HEK293T (cell line): ENCODE measurements around the gene DMTF1.

Source experiments
- ARNT ChIP-seq: fragments of 450-650 bp; IDR thresholded peaks from 2 replicates; pipeline ENCODE4 v1.6.1; 2017; ENCODE audit warnings: mild to moderate bottlenecking
- BHLHE40 ChIP-seq: fragments of 450-650 bp; IDR thresholded peaks from 2 replicates; pipeline ENCODE4 v1.6.1; 2016; ENCODE audit warnings: mild to moderate bottlenecking, moderate library complexity, borderline replicate concordance
- FOXA1 ChIP-seq: fragments of 450-650 bp; IDR thresholded peaks from 2 replicates; pipeline ENCODE4 v1.6.1; 2016; ENCODE audit warnings: mild to moderate bottlenecking
- FOXK2 ChIP-seq: fragments of 450-650 bp; IDR thresholded peaks from 2 replicates; pipeline ENCODE4 v1.6.1; 2016; ENCODE audit warnings: mild to moderate bottlenecking
- FOXM1 ChIP-seq: fragments of 450-650 bp; IDR thresholded peaks from 2 replicates; pipeline ENCODE4 v1.6.1; 2017; ENCODE audit warnings: mild to moderate bottlenecking, borderline replicate concordance
- HDGF ChIP-seq: fragments of 450-650 bp; IDR thresholded peaks from 2 replicates; pipeline ENCODE4 v1.6.1; 2017; ENCODE audit warnings: antibody characterized with exemption, borderline replicate concordance
- NFRKB ChIP-seq: fragments of 450-650 bp; IDR thresholded peaks from 2 replicates; pipeline ENCODE4 v1.6.1; 2016; ENCODE audit warnings: mild to moderate bottlenecking, moderate library complexity
- SP1 ChIP-seq: fragments of 450-650 bp; IDR thresholded peaks from 2 replicates; pipeline ENCODE4 v1.6.1; 2017
- SUZ12 ChIP-seq: fragments of 450-650 bp; IDR thresholded peaks from 2 replicates; pipeline ENCODE4 v1.6.1; 2016; ENCODE audit warnings: mild to moderate bottlenecking
- TARDBP ChIP-seq: fragments of 450-650 bp; IDR thresholded peaks from 2 replicates; pipeline ENCODE4 v1.6.1; 2016
- ZNF384 ChIP-seq: fragments of 450-650 bp; IDR thresholded peaks from 2 replicates; pipeline ENCODE4 v1.6.1; 2016
- TF ChIP-seq, protein P1 (sequence below): fragments of 450-650 bp; IDR thresholded peaks from 2 replicates; pipeline ENCODE4 v1.6.1; 2016

DNA sequence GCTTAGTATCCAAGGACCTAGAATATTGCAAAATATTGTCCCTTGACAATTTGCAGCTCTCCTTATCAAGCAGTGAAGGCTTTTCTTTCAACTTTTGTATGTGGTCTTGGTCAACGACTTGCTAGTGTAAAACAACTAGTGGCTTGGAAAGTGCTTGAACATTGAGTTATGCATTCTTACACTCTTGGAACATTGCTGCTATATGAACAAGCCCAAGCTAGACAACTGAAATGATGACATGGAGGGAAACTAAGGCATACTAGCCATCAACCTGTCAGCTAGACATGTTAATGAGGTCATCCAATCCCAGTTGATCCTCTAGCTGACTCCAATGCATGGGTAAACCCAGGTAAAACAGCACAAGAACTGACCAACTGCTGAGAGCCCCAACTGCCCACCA is 12.7 kb upstream of the DMTF1 start:
- TF ChIP-seq ZNF384 (no peak), SUZ12 (no peak), FOXK2 (no peak), BHLHE40 (no peak), ARNT (no peak), TARDBP (no peak), FOXM1 (no peak), FOXA1 (no peak), NFRKB (no peak), HDGF (no peak), SP1 (no peak)
- TF ChIP-seq, protein P1, sequence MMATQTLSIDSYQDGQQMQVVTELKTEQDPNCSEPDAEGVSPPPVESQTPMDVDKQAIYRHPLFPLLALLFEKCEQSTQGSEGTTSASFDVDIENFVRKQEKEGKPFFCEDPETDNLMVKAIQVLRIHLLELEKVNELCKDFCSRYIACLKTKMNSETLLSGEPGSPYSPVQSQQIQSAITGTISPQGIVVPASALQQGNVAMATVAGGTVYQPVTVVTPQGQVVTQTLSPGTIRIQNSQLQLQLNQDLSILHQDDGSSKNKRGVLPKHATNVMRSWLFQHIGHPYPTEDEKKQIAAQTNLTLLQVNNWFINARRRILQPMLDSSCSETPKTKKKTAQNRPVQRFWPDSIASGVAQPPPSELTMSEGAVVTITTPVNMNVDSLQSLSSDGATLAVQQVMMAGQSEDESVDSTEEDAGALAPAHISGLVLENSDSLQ: no peak
